Hematopoietic multipotent progenitor cell treated with erythropoietin and hydrocortisone succinate and interleukin-3 and kit ligand, for 8 days (in vitro differentiated cells): ENCODE measurements around the gene BEND3.

Source experiments
- DNase-seq: peaks from one replicate; pipeline ENCODE4 v3.0.0-alpha.2; 2015

Gene BEND3

DNA sequence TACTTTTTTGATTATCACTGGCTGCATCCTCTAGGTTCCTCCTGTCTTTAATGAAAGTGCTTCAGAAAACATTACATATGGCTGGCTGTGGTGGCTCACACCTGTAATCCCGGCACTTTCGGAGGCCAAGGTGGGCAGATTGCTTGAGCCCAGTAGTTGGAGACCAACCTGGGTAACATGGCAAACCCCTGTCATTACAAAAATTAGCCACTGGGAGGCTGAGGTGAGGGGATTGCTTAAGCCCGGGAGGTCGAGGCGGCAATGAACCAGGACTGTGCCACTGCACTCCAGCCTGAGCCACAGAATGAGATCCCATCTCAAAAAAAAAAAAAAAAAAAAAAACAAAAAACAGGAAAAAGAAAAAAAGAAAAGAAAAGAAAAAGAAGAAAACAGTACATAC is 35.3 kb downstream of the BEND3 start:
- peak; percentile 52 for DNase-seq

DNA sequence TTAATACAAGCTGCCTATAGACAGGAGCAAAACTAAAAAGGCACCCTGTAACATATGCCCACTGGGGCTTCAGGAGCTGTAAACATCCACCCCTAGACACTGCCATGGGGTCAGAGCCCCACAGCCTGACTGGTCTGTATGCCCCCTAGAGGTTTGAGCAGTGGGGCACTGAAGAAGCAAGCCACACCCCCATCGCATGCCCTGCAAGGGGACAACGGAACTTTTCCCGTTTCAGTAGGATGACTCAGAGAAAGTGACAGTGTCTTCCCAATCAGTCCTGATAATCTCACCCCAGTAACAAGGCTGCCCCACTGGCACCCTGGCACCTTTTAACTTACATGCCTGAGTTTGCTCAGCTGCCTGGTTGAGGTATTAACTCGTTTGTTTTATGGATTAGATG is 35.9 kb downstream of the BEND3 start:
- peak; percentile 85 for DNase-seq

DNA sequence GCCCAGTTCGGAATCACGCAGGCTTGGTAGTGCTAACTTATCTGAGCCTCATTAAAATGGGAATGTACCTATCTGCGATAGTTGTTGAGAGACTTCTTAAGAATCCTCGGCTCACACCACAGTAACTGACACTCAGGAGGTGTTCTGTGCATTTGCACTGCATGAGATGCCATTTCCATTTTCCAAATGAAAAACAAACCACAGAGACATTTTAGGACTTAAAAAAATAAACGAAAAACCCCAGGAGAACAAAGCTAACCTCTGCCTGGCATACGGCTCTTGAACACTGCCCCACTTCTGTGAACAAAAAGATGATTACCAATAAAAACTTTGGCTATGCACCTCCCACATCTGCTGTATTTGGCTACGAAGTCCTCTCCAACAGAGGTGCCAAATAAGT is 37.6 kb downstream of the BEND3 start:
- DNase-seq: no peak

DNA sequence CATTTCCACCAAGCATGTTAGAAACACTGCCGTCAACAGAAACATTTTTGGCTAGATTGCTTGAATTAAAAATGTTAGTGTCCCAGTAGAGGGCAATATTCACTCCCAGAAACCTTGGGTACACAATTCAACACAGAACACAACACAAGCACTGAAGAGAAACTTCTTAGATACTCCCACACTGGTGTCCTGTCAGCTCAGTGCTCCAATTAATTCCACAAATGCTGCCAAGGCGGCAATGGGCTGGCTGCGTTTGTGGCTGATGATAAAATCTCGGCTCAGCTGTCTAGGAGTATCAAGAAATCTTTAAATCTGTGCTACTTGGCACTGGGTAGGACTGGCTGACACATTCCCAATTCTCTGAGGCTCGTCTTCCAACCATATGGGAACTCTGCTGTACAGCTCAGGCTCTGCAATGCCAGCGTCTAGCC is 39.3 kb downstream of the BEND3 start:
- peak; percentile 12 for DNase-seq

- DNase-seq: no peak
These were observed 44.6 kb downstream of the BEND3 start for GRCh38 chr6:107070686-107071085.

DNA sequence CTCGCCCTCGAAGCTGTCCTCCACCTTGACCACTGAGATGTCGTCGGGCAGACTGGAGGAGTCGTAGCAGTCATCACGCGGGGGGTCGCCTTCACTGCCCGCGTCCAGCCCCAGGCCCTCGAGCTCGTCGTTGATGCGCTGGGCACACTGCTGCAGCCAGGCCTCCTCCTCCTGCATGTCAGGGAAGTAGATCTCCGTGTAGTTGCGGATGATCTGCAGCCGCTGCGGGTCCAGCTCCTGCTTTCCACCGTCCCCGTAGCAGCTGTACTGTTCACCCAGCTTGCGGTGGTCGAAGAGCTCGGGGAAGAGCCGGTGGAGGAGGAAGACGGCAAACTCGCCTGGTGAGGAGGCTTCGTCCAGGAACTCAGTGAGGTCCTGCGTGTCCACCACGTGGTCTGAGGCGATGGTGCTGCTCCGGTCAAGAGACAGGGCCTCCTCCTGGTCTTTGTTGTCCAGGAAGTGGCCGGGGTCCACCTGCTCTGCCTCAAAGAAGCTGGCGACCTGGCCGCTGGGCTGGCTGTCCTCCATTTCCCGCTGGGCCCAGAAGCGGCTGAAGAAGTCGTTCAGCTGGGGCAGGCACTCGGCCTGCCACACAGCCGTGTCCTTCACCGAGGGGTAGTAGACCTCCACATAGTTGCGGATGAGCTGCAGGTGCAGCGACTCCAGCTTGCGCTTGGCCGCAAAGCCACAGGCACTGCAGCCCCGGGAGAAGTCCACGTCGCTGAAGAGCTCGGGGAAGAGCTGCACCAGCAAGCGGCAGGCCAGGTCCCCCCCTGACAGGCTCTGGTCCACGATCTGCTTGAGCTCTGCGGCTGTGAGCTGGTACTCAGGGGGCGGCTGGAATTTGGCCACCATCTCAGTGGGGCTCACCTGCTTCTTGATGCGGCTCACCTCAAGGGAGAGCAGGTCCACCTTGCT is 45.4 kb downstream of the BEND3 start:
- DNase-seq: no peak

DNA sequence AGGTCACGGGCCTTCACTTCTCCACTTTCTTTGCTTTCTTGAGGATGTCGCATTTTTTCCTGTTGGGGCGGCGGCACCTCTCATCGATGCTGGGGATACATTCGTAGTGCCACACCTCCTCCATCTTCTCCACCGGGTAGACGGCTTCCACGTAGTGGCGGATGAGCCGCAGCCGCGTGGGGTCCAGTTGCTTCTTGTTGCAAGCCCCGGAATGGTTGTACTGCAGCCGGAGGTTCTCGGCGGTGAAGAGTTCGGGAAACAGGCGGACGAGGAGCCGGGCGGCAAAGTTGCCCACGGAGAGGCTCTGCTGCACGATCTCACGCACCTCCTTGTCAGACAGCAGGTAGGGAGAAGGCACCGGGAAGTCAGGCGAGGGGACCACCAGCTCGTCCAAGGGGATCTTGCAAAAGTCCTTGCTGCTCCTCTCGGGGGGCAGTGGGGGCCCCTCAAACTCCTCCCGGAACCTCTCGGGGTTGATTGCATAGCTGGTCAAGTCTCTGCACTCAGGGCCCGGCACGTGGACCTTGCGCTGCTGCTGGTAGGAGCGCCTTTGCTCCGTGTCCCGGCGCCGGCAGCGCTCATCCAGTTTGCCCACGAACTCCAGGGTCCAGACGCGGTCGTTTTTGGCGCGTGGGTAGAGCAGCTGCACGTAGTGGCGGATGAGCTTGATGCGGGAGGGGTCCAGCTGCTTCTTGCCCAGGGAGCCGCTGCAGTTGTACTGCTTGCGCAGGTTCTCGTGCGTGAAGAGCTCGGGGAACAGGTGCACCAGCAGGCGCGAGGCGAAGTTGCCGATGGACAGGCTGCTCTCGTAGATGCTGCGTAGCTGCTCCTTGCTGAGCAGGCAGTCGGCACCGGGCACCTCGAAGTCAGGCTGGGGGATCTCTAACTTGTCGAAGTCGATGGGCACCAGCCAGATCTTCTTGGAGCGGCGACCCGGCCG is 46.4 kb downstream of the BEND3 start:
- DNase-seq: no peak

DNA sequence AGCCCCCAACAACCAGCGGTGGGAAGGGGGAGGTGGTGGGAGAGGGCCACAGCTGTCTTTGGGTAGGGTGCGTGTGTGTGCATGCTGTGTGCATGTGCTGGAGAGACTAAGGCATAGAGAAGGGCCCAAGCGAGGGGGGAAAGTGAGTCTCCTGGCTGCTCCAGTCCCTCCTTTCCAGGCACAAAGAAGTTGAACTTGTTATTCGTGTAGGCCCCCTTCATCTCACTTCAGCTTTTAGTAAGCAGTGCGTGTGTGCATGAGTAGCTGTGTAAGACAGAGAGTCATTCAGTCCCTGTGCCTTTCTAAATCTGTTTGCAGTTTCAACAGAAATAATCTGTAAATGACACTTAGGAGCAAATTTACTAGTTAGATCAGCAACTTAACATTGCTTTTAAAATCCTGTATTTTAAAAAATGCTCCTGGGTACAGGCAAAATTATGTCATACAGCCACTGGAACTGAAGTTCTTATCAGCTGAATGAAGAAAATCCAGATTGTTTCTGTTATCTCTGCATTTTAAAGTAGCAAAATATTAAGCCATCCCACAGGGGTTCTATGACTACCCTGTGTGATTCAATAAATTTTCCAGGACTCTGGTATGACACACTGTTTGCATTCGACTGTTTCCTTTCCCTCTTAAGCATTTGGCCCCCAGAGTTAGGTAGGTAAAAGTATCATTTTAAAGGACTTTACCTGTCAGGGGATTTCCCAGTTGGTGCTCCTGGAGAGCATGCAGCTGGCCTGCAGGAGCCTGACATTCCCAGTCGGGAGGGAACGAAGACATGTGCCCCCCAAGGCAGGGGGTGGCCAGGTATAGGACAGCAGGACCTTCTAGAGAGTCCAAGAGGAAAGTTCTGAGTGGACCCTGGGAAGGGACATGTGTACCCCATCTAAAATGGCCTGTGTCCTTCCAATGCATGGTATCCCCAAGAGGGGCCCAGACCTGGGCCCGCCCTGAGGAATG is 48.3 kb downstream of the BEND3 start:
- no peak for DNase-seq

DNA sequence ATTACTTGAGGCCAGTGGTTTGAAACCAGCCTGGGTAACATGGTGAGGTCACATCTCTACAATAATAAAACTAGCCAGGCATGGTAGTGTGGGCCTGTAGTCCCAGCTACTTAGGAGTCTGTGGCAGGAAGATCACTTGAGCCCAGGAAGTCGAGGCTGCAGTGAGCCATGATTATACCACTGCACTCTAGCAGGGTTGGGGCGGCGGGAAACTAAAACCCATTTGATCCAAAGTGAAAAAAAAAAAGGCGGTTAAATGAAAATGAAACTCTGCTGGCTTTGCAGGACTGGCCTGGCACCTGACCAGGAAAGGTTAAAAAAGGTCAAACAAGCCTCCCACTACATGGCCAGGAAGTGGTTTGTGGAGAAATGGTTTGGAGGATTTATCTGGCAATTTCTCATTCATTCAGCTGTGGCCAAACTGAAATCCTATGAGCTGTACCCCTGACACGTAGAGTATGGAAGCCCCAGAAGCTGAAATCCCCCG is 50.7 kb downstream of the BEND3 start:
- DNase-seq: peak; percentile 66

DNA sequence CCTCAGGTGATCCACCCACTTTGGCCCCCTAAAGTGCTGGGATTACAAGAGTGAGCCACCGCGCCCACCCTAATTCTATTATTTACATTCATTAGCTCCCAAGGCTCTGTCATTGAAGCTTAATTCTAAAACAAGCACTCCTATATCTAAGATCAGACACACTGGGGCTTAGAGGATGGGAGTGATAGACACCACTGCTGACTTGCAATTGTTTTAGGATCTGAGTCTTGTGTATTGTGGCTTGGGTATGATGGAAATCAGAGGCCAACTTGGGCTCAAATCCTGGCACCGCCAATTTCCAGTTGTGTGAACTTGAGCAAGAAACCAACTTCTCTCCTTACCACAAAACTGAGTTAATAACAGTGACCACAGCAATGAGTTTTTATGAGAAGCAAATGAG is 52.6 kb downstream of the BEND3 start:
- no peak for DNase-seq

- DNase-seq: no peak
These were observed 53.9 kb downstream of the BEND3 start for GRCh38 chr6:107061125-107062020.

DNA sequence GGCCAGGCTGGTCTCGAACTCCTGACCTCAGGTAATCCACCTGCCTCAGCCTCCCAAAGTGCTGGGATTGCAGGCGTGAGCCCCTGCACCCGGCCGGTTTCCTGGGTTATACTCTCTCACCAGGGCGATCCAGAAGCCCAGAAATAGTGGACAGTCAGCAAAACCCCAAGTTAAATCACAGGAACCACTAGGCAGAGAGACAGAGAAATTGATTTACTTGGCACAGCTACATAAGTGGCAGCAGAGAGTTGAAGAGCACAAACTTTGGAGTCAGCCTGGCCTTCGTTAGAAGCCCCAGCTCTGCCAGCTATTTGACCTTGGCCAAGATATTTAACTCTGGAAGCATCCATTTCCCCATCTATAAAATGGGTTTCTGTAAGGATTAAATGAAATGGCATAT is 54.6 kb downstream of the BEND3 start:
- no peak for DNase-seq

DNA sequence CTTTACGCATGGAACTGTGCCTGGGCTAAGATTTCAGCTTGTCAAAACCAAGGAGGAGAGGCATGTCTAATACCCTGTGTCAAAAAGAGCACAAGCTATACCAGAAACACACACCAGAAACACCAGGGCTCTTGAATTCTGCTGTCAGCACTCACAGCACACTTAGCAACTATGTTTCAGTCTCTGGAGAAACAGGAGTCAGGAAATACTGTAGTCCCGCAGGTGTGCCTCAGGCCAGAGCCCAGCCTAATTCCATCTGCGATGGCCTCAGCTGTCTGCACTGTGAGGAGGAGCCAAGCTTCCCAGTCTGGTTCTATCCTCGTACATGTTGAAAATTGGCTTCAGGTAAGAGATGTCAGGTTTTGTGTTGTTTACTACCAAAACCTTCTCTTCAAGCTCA is 55.7 kb downstream of the BEND3 start:
- no peak for DNase-seq

DNA sequence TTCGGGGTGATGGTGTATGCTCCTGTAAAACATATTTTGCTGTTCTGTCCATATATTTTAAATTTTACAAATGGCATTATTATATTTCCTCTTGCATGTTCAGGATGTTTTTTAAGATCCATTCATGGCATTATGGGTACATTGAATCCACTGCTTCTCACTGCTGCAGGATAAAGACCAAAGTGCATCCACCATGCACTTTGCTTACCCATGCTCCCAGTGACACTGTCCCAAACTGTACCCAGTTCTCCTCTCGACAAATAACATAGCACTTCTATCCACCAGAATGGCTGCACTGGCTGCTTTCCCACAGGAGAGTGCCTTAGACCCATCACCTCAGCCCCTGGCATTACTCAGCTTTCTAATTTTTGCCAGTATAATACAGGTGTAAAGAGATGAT is 57.6 kb downstream of the BEND3 start:
- DNase-seq: no peak

DNA sequence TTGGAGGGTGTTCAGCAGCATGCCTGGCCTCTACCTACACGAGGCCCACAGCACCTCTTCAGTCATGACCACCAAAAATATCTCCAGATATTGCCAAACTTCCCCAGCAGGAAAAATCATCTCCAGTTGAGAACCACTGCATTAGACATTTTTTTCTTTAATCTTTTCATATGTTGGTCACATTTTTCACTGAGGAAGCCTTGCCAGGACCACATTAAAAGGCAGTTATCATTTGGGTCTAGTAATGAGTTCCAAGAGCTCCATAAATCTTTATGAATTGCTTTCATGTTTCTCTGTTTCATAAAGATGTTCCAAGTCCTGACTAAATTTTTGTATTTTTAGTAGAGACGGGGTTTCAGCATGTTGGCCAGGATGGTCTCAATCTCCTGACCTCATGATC is 58.5 kb downstream of the BEND3 start:
- no peak for DNase-seq

- no peak for DNase-seq
These were observed 67.5 kb downstream of the BEND3 start for GRCh38 chr6:107047807-107048206.

- DNase-seq: no peak
These were observed 69.3 kb downstream of the BEND3 start for GRCh38 chr6:107045826-107046675.

GRCh38 chr6:107033126-107033525 is 82.2 kb downstream of the BEND3 start:
- no peak for DNase-seq

DNA sequence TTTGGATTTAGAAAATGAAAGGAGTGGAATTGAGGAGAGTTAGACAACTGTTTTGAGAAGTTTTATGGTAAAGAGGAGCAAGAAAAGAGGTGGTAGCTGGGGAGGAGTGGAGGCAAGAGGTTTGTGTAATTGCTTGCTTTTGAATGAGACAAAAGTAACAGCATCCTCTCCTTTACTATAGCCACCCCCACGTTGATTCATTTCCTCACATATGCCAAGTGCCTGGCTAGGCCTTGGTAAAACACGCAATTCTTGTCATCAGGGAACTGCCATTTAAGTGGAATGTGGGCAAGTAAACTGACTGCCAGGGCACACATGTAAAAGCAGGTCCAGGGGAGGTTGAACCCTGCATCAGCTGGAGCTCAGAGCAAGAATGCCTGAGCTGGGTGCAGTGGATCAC is 83.3 kb downstream of the BEND3 start:
- DNase-seq: no peak

- DNase-seq: no peak
These were observed 85.2 kb downstream of the BEND3 start for GRCh38 chr6:107030151-107030550.
